ENCODE measurements around the gene TEX264. TPM values are rescaled to one million over a fixed set of nuclear protein-coding genes. Genes with fewer than 3 reads are reported as not detected.

TEX264 gene, protein sequence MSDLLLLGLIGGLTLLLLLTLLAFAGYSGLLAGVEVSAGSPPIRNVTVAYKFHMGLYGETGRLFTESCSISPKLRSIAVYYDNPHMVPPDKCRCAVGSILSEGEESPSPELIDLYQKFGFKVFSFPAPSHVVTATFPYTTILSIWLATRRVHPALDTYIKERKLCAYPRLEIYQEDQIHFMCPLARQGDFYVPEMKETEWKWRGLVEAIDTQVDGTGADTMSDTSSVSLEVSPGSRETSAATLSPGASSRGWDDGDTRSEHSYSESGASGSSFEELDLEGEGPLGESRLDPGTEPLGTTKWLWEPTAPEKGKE
- total RNA-seq (ENCODE audit: unreplicated experiment), result 23.8 TPM
- long read RNA-seq, transcript TEX264-201 (5 exons, 1,340 nt), result major isoform, 32 of 57 reads
- long read RNA-seq, partial matches to known transcripts, result 5 of 57 reads
- long read RNA-seq, other reads (novel, unspliced or antisense), result 14 of 57 reads

DNA sequence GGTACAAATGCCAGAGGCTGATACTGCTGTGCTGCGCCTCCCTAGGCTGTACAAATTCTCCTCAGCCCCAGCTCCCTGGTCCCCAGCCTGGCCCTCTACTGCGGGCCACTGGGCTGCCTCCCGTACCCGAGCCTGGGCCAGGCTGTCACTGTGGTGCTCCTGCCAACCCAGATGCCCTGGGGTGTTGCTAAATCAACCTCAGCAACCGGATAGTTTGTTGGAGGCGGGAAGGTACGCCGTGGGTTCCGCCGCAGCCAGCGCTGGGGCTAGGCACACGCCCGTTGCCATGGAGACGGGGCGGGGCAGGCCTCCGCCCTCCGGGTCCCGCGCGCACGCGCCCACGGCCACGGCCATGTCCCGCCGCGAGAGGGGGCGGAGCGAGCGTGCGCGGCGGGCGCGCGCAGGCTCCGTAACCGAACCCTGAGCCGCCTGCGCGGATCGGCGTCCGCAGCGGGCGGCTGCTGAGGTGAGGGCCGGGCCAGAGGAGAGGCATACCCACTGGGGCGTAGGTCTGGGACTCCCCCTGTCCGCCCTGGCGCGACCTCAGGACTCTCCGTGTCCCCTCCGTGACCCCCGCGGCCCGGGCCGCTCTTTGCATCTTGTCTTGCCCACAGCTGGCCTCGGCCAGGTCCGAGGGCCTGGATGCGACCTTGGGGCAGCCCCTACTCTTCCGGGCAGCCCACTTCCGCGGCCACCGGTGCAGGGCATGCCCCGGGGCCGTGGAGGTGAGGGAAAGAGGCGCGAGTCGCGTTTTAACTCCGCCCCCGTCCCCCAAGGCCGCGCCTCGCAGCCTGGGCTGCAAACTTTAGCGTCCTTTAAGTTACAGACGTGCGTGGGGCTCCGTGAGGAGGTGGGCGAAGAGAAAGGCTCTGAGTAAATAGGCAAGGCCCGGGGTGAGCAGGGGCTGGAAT lies at the start of gene TEX264:
TSS of gene TEX264 (plus strand) at position 430 of the 911 bp plus-strand sequence. CDS start 3,053 bp downstream, outside the sequence.
- Mint-ChIP-seq H3K36me3 (ENCODE audit: low read depth, unreplicated experiment) (peaks cover 13% of the 10 kb centered on the region), H3K4me3 (ENCODE audit: unreplicated experiment) (peak within 1 kb of the TSS; percentile 84), H3K4me1 (ENCODE audit: unreplicated experiment) (peaks cover 48% of the 10 kb centered on the region), H3K9me3 (ENCODE audit: unreplicated experiment) (no peaks in the 10 kb centered on the region), H3K27ac (ENCODE audit: unreplicated experiment) (peak within 1 kb of the TSS; percentile 70), H3K27me3 (ENCODE audit: unreplicated experiment) (peaks cover 23% of the 10 kb centered on the region)
- peak; percentile 56 for DNase-seq (ENCODE audit: low spot score)
- TF ChIP-seq, protein P1, sequence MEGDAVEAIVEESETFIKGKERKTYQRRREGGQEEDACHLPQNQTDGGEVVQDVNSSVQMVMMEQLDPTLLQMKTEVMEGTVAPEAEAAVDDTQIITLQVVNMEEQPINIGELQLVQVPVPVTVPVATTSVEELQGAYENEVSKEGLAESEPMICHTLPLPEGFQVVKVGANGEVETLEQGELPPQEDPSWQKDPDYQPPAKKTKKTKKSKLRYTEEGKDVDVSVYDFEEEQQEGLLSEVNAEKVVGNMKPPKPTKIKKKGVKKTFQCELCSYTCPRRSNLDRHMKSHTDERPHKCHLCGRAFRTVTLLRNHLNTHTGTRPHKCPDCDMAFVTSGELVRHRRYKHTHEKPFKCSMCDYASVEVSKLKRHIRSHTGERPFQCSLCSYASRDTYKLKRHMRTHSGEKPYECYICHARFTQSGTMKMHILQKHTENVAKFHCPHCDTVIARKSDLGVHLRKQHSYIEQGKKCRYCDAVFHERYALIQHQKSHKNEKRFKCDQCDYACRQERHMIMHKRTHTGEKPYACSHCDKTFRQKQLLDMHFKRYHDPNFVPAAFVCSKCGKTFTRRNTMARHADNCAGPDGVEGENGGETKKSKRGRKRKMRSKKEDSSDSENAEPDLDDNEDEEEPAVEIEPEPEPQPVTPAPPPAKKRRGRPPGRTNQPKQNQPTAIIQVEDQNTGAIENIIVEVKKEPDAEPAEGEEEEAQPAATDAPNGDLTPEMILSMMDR (IDR thresholded peaks at IDR 0.05; ENCODE audit: unreplicated experiment), result no peak

DNA sequence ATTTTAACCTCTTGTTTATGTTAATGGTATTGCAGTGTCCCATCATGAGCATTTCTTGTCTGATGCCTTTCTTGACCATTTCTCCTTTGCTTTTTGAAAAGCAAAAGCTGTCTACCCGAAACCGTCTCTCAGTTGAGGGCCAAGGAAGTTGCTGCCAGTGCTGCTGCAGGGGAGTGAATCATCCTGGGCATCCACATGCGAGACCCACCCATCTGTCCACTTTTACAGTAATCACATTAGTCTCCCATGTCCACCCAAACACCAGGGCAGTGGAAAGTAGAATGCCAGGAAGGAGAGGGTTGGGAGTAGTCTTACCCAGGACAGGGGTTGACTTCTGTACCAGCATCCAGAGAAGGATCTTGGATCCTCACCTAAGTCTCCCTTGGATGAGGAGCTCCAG lies 48.6 kb upstream of the TEX264 start:
- H3K4me3 Mint-ChIP-seq (ENCODE audit: unreplicated experiment), result no peak overlapping the region
- H3K27me3 Mint-ChIP-seq (ENCODE audit: unreplicated experiment), result peaks cover 3% of the 10 kb centered on the region
- no peak for DNase-seq (ENCODE audit: low spot score)
- H3K4me1 Mint-ChIP-seq (ENCODE audit: unreplicated experiment), result no peaks in the 10 kb centered on the region
- no peaks in the 10 kb centered on the region for H3K36me3 Mint-ChIP-seq (ENCODE audit: low read depth, unreplicated experiment)
- H3K27ac Mint-ChIP-seq (ENCODE audit: unreplicated experiment), result no peak overlapping the region
- H3K9me3 Mint-ChIP-seq (ENCODE audit: unreplicated experiment), result no peaks in the 10 kb centered on the region
- TF ChIP-seq, protein P1 (IDR thresholded peaks at IDR 0.05; ENCODE audit: unreplicated experiment), result no peak

DNA sequence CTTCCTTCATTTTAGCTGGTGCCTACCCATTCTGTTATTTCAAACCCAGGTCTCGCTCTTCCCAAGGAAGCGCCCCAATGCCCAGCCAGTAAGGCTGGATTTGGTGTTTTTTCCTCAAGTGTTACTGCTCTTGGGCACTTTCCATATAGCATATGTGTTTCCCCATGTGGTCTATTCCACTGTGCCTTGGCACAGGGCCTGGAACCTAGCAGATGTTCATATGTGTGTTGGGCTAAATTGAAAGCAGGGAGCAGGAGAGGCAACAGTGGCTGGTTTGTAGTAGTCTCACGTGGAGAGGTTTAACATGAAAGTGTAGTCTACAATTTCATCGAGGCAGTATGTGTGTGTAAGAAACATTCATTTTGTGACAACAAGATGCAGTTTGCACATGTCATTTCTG lies 48.2 kb upstream of the TEX264 start:
- no peak overlapping the region for H3K27ac Mint-ChIP-seq (ENCODE audit: unreplicated experiment)

DNA sequence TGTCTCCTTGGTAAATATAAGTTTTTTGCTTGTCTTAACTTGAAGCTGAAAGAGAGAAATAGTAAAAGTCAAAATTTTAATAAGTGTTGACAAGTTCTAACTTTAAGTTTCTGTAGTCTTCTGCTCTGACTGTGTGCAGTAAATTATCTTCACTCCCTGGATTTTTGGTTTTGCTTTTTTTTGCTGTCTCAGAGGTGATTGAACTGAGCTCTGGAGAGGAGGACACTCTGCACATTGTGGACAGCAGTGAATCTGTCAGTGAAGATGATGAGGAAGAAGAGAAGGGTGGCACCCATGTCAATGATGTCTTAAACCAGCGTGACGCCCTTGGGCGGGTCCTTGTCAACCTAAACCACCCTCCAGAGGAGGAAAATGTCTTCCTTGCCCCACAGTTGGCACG lies 40.5 kb upstream of the TEX264 start:
- Mint-ChIP-seq H3K36me3 (ENCODE audit: low read depth, unreplicated experiment) (peaks cover 39% of the 10 kb centered on the region), H3K27ac (ENCODE audit: unreplicated experiment) (no peak overlapping the region)
- TF ChIP-seq, protein P1 (IDR thresholded peaks at IDR 0.05; ENCODE audit: unreplicated experiment), result no peak

More for the DNA sequence above, 48.2 kb upstream of the TEX264 start:
- Mint-ChIP-seq H3K27me3 (ENCODE audit: unreplicated experiment) (peaks cover 3% of the 10 kb centered on the region), H3K4me3 (ENCODE audit: unreplicated experiment) (no peak overlapping the region), H3K9me3 (ENCODE audit: unreplicated experiment) (no peaks in the 10 kb centered on the region), H3K4me1 (ENCODE audit: unreplicated experiment) (no peaks in the 10 kb centered on the region), H3K36me3 (ENCODE audit: low read depth, unreplicated experiment) (peaks cover under 1% of the 10 kb centered on the region)
- TF ChIP-seq, protein P1 (IDR thresholded peaks at IDR 0.05; ENCODE audit: unreplicated experiment), result no peak
- DNase-seq (ENCODE audit: low spot score), result no peak

More for the DNA sequence above, 40.5 kb upstream of the TEX264 start:
- no peaks in the 10 kb centered on the region for H3K4me1 Mint-ChIP-seq (ENCODE audit: unreplicated experiment)
- DNase-seq (ENCODE audit: low spot score), result no peak
- peaks cover 2% of the 10 kb centered on the region for H3K27me3 Mint-ChIP-seq (ENCODE audit: unreplicated experiment)
- no peaks in the 10 kb centered on the region for H3K9me3 Mint-ChIP-seq (ENCODE audit: unreplicated experiment)
- peak overlapping the region; percentile 35 for H3K4me3 Mint-ChIP-seq (ENCODE audit: unreplicated experiment)
